ENCODE results near the gene ZBTB5. TPM values are rescaled to one million over a fixed set of nuclear protein-coding genes. Genes with fewer than 3 reads are reported as not detected.
A peak's percentile ranks its signal among the peaks of the same experiment; 100 is the strongest.

ZBTB5 gene
- total and polyA plus RNA-seq, 9 of the 15 experiments (the other 6 are each of a cell fraction or from before 2014, with no cell fraction given): 2.3 to 43.2 (median 15.5) TPM

DNA sequence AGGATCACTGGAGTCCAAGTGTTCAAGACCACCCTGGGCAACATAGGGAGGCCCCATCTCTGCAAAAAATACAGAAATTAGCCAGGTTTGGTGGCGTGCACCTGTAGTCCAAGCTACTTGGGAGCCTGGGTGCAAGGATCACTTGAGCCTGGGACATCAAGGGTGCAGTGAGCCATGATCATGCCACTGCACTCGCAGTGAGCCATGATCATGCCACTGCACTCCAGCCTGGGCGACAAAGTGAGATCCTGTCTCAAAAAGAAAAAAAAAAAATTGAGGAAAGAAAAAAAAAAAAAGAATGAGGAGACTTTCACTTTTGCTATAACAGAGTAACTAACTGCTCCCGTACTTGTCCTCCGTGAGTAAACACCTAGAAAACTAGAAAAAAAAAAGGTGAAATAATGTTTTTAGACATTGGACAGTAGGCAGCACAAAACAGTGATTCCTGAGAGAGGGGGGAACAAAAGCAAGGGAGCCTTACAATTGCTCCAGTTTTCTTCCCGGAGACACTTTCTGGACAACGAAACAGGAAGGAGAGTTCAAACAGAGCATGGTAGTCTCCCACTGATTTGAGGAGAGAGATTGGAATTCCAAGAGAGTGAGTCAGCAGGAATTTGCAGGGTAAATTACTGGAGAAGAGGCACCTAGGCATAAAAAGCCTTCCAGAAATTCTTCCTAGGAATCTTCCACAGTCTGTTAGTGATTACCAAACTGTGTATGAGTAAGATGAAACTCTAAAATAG, 6.9 kb upstream of the ZBTB5 start:
- no peaks in the 10 kb centered on the region for H3K79me2 ChIP-seq (ENCODE audit: control insufficient read depth, insufficient read depth, low read length)
- WGBS (ENCODE audit: insufficient coverage, low coverage, missing lambda C conversion rate): 33% methylated on average over 7 of the region's 7 CpGs
- POLR2A ChIA-PET: interaction anchor here (0.6 kb wide), 1 partner anchor 23 kb away, joined by 3 read pairs; no protein-coding TSS in a partner anchor
- intact Hi-C loops (cut with micrococcal nuclease) (no loop called here), in situ Hi-C loops (cut with MboI) (no loop called here)
- H3K4me3 ChIP-seq: 0 out of 2 replicates have a peak overlapping the region, but pooled peaks have one; percentile 7
- peak overlapping the region; percentile 21; the same call in 1 of the 2 replicates for H3K4me2 ChIP-seq (ENCODE audit: insufficient read depth, low read length)
- CTCF ChIA-PET (ENCODE audit: low intra/inter-chr PET ratio): interaction anchor here (0.6 kb wide), 1 partner anchor 53 kb away, joined by 3 read pairs; no protein-coding TSS in a partner anchor
- no peak overlapping the region; the same call in 2 of the 3 replicates for H3K27ac ChIP-seq (ENCODE audit: extremely low read depth, low read depth, low read length)
- no peaks in the 10 kb centered on the region for H3K9me1 ChIP-seq (ENCODE audit: control insufficient read depth, insufficient read depth, low read length)
- peaks cover 8 to 9% of the 10 kb centered on the region in 2 experiments for H3K4me1 ChIP-seq (replicated peaks in 1 of 2; ENCODE audit: control insufficient read depth in 2 of 2, insufficient read depth in 2 of 2, low read length in 2 of 2)
- no peak overlapping the region for H3K9ac ChIP-seq (ENCODE audit: insufficient read depth in 1 of 2, low read depth in 2 of 2, low read length in 2 of 2)
- no peaks in the 10 kb centered on the region for H4K20me1 ChIP-seq (replicated peaks; ENCODE audit: control insufficient read depth, insufficient read depth, low read length)
- H2AFZ ChIP-seq (ENCODE audit: low read depth, low read length): peak overlapping the region; percentile 75
- no peak for DNase-seq (ENCODE audit: extremely low read depth in 1 of 4, low spot score in 3 of 4)
- BruUV-seq (replicated peaks): no TSS peak
- H3K27me3 ChIP-seq (ENCODE audit: control insufficient read depth in 2 of 2, insufficient read depth in 2 of 2, low read length in 2 of 2): peaks cover 1 to 6% of the 10 kb centered on the region in 2 experiments; a peak in 2 of 5 replicates
- no peaks in the 10 kb centered on the region for H3K36me3 ChIP-seq (ENCODE audit: control insufficient read depth, insufficient read depth, low read length)
- no peaks in the 10 kb centered on the region; the same call in 1 of the 2 replicates for H3K9me3 ChIP-seq (replicated peaks; ENCODE audit: control insufficient read depth, insufficient read depth, low read depth, low read length)
- ATAC-seq: no peak; the same call in 2 of the 3 replicates
- no peak for FAIRE-seq
- no peak for TF ChIP-seq NFATC3 (IDR thresholded peaks at IDR 0.05)
- TF ChIP-seq, protein P1, sequence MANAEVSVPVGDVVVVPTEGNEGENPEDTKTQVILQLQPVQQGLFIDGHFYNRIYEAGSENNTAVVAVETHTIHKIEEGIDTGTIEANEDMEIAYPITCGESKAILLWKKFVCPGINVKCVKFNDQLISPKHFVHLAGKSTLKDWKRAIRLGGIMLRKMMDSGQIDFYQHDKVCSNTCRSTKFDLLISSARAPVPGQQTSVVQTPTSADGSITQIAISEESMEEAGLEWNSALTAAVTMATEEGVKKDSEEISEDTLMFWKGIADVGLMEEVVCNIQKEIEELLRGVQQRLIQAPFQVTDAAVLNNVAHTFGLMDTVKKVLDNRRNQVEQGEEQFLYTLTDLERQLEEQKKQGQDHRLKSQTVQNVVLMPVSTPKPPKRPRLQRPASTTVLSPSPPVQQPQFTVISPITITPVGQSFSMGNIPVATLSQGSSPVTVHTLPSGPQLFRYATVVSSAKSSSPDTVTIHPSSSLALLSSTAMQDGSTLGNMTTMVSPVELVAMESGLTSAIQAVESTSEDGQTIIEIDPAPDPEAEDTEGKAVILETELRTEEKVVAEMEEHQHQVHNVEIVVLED (CRISPR knock-in tag; IDR thresholded peaks at IDR 0.05): no peak
- TF ChIP-seq TAF7 (tag; IDR thresholded peaks at IDR 0.05): no peak
- TF ChIP-seq RBM22 (IDR thresholded peaks at IDR 0.05; ENCODE audit: low read depth, low read length, poor library complexity, severe bottlenecking): no peak
- TF ChIP-seq DNMT1 (IDR thresholded peaks at IDR 0.05): no peak
- TF ChIP-seq, protein P2, sequence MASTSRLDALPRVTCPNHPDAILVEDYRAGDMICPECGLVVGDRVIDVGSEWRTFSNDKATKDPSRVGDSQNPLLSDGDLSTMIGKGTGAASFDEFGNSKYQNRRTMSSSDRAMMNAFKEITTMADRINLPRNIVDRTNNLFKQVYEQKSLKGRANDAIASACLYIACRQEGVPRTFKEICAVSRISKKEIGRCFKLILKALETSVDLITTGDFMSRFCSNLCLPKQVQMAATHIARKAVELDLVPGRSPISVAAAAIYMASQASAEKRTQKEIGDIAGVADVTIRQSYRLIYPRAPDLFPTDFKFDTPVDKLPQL (IDR thresholded peaks at IDR 0.05; ENCODE audit: extremely low read depth, insufficient read length): no peak
- TF ChIP-seq ZNF146 (CRISPR knock-in tag; IDR thresholded peaks at IDR 0.05; ENCODE audit: unreplicated experiment): no peak
- peak; percentile 40; the same call in 1 of the 2 replicates for TF ChIP-seq SMARCE1 (IDR thresholded peaks at IDR 0.05)
- no peak for TF ChIP-seq KDM2B (CRISPR knock-in tag; IDR thresholded peaks at IDR 0.05)
- 0 out of 2 replicates have a peak, but pooled peaks have one; percentile 59 for TF ChIP-seq JUND (IDR thresholded peaks at IDR 0.05; ENCODE audit: borderline replicate concordance, low read depth, low read length)
- peak; percentile 72; the same call in 2 of the 3 replicates for TF ChIP-seq JUND (tag; IDR thresholded peaks at IDR 0.05; ENCODE audit: borderline replicate concordance, low read depth, low read length)
- TF ChIP-seq CBX5 (IDR thresholded peaks at IDR 0.05; ENCODE audit: borderline replicate concordance, low read depth): no peak
- TF ChIP-seq ZNF740 (CRISPR knock-in tag; IDR thresholded peaks at IDR 0.05): no peak
- no peak for TF ChIP-seq ZNF740 (tag; IDR thresholded peaks at IDR 0.05)
- TF ChIP-seq GABPA (tag; conservative IDR thresholded peaks at IDR 0.05; ENCODE audit: low read depth): 0 out of 2 replicates have a peak, but pooled peaks have one; percentile 17

Measured in K562 (cell line).